Epithelial cell of esophagus (primary cell): ENCODE measurements around the gene SPATA13.

Experiments used
- DNase-seq: peaks from one replicate; pipeline ENCODE4 v3.0.0; 2010; ENCODE audit warnings: low read depth
- H3K4me3 ChIP-seq: 2 replicates; pipeline ENCODE4 v1.5.1; 2011; ENCODE audit warnings: mild to moderate bottlenecking, low read length, control low read depth
- CTCF ChIP-seq: IDR thresholded peaks from 2 replicates; pipeline ENCODE4 v1.5.1; 2011; ENCODE audit warnings: low read depth, mild to moderate bottlenecking, low read length, control low read depth, inconsistent platforms; ENCODE audit not compliant: insufficient read depth; ENCODE audit errors: missing control alignments

The SPATA13 gene

GRCh38 chr13:24192057-24192810, 31.7 kb downstream of the SPATA13 start:
- TF ChIP-seq CTCF, result no peak
- H3K4me3 ChIP-seq, result no peak overlapping the region
- DNase-seq, result peak; percentile 3

- DNase-seq, result no peak
- no peak for TF ChIP-seq CTCF
- no peak overlapping the region for H3K4me3 ChIP-seq
These were observed 32.3 kb downstream of the SPATA13 start for GRCh38 chr13:24192811-24193162.

DNA sequence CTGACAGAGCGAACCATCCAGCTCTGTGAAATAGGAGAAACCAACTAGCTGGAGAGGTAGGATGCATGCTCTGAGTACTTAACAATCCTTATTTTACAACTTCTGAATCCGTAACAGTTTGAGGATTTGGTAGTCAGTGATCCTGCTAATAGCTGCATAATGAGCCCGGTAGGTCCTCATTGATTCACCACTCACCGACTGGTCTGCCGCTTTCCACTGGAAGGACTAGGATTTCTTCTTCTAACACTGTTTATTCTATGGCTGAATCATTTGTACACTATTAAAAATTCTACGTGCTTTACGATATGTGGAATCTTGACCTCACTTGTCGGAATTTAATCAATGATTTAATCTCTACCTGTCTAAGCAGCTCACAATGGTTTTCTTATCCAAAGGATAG, 33.9 kb downstream of the SPATA13 start:
- DNase-seq, result no peak
- TF ChIP-seq CTCF, result no peak
- H3K4me3 ChIP-seq, result no peak overlapping the region

GRCh38 chr13:24195626-24196025, 35.1 kb downstream of the SPATA13 start:
- H3K4me3 ChIP-seq, result no peak overlapping the region
- no peak for DNase-seq
- TF ChIP-seq CTCF, result no peak

DNA sequence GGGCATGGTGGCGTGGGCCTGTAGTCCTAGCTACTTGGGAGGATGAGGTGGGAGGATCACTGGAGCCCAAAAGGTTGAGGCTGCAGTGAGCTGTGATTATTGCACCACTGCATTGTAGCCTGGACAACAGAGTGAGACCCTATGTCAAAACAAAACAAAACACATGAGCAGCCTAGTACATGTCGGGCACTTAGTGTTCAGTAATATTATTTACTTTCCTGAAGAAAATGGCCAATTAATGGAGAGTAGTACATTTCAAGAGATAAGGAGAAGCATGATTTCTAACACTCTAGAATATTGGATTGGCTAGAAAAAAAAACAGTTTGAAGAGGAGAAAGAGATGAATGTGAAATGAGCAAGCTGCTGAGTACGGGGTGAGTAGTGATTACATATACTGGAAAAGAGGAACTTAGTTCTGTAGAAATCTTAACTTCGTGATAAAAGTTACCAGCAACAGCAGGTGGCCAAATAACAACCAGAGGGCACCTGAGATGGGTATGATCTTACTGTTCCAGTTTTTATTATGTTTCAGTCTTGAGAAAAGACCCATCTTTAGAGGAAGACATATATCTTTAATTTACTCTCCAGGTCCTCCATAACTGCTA, 36.2 kb downstream of the SPATA13 start:
- no peak for TF ChIP-seq CTCF
- DNase-seq, result no peak
- no peak overlapping the region for H3K4me3 ChIP-seq

DNA sequence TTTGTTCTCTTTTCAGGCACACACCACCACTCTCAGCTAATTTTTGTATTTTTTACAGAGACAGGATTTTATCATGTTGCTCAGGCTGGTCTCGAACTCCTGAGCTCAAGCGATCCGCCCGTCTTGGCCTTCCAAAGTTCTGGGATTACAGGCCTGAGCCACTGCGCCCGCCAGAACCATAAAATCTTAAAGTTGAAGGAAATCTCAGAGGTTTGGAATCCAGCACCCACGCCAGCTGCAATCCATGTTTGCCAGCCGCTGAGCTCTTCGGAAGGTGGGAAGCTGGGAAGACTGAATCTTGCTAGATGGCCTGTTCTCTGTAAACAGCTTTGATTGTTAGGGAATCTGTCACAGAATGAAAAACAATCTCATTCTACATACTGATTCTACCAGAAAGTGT, 38.5 kb downstream of the SPATA13 start:
- TF ChIP-seq CTCF, result no peak
- no peak for DNase-seq
- H3K4me3 ChIP-seq, result no peak overlapping the region

GRCh38 chr13:24202215-24202614, 41.7 kb downstream of the SPATA13 start:
- no peak for TF ChIP-seq CTCF
- no peak for DNase-seq
- H3K4me3 ChIP-seq, result no peak overlapping the region
